Esophagus muscularis mucosa (tissue), 4 donors: ENCODE measurements around the gene VPS13D. TPM values are rescaled to one million over a fixed set of nuclear protein-coding genes. Genes with fewer than 3 reads are reported as not detected.

ENCODE experiments used
- DNase-seq: peaks from one replicate; pipeline ENCODE4 v3.0.0-alpha.2; 2017; ENCODE audit errors: extremely low spot score
- H3K27ac ChIP-seq, 4 donors: fragments of 200-600 bp; sonication (generic); replicated peaks in 1 of 4; 1 replicate in 3 of 4; 2 replicates in 1 of 4; pipeline ENCODE4 v1.5.1; 2016 to 2019; ENCODE audit warnings: mild to moderate bottlenecking in 1 of 4
- H3K27me3 ChIP-seq, 4 donors: fragments of 200-600 bp; sonication (generic); one replicate each; pipeline versions ENCODE4 v1.5.1 to v1.6.0; 2016 to 2019
- H3K36me3 ChIP-seq, 4 donors: fragments of 200-600 bp; sonication (generic); one replicate each; pipeline ENCODE4 v1.5.1; 2016 to 2019
- H3K4me1 ChIP-seq, 4 donors: fragments of 200-600 bp; sonication (generic); one replicate each; pipeline ENCODE4 v1.5.1; 2016 to 2019
- H3K4me3 ChIP-seq, 4 donors: fragments of 200-600 bp; sonication (generic); 1 replicate in 2 of 4; 2 replicates in 2 of 4; pipeline ENCODE4 v1.5.1; 2016 to 2019; ENCODE audit warnings: mild to moderate bottlenecking in 4 of 4, moderate library complexity in 1 of 4
- H3K9me3 ChIP-seq, 4 donors: fragments of 200-600 bp; sonication (generic); 1 replicate in 3 of 4; 2 replicates in 1 of 4; pipeline ENCODE4 v1.5.1; 2016 to 2019
- EP300 ChIP-seq: sonication (generic); formaldehyde crosslinking; IDR thresholded peaks from one replicate; pipeline ENCODE4 v1.6.1; 2017; ENCODE audit warnings: antibody characterized with exemption
- POLR2A ChIP-seq: fragments of 450-650 bp; IDR thresholded peaks from one replicate; pipeline ENCODE4 v1.6.1; 2017; ENCODE audit warnings: antibody characterized with exemption, moderate library complexity, mild to moderate bottlenecking, low read depth
- POLR2AphosphoS5 ChIP-seq, 2 donors: sonication (generic); formaldehyde crosslinking; IDR thresholded peaks; one replicate each; pipeline ENCODE4 v1.6.1; 2017; ENCODE audit warnings: antibody characterized with exemption in 2 of 2
- WGBS: methylation state at CpG from one replicate; pipeline ENCODE4 v1.1.5; 2018; 5-methylcytosine and 5-hydroxymethylcytosine counted together
- intact Hi-C: fragments of 100-400 bp; cut with DNase I; formaldehyde crosslinking; loops from one replicate; pipeline ENCODE4 v1.15.1; 2023
- total RNA-seq, 4 donors: library from RNA; depleted of rRNA; stranded (reverse); fragments of >200 nt; gene quantifications; one replicate each; pipeline versions ENCODE4 v1.1.0 to v1.2.1, GENCODE V29; 2016
- TF ChIP-seq, protein P1 (sequence below), 3 experiments: fragments of 200-600 bp in 2 of 3; fragments of 450-650 bp in 1 of 3; sonication (generic) in 2 of 3; IDR thresholded peaks; one replicate each; pipeline ENCODE4 v1.5.1; 2017 to 2019; ENCODE audit warnings: antibody characterized with exemption in 3 of 3, mild to moderate bottlenecking in 2 of 3, moderate library complexity in 1 of 3

Gene VPS13D
- total RNA-seq, 4 donors from 2014 or later = 67.8 to 93.3 (median 85.4) TPM

DNA sequence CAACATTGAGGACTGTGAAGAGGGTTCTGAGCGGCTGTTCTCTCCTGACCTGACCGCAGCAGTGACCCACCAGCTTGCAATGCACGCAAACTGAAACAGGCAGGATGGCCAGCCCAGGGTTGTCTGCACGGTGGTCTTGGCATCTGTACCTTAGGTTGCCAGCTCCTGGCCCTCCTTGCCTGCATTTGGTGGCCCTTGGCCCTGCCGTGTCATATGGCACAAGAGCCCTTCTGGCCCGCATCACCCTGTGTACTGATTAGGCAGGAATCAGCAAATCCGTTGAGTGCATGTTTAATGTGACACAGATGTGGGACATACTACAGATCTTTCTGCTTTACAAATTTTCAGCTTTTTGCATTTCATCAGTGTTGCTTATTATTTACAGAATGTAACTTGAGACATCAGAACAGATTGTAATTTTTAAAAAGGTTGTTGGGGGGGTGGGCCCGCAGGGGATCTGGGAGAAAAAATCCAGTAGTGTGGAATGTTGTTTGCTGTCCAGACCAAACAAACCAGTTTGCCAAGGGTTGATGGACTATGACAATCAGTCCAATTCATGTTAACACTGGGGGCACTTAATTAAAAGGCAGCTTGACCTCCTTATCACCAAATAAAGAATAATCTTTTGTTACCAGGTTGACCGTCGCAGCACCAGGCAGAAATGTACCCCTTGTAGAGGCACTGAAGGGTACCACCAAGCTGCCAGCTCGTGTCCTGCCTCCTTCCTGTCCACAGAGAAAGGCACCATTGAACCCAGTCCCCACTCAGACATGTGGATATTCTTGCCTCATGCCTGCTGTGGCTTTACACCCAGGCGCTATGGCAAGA, 255.6 kb downstream of the VPS13D start:
- Histone ChIP-seq H3K27ac (peak overlapping the region; percentile 39 to 91 (median 56)), H3K4me3 (no peak overlapping the region), H3K9me3 (no peaks in the 10 kb centered on the region), H3K36me3 (peaks cover 0 to under 1% (median 0%) of the 10 kb centered on the region in 4 donors), H3K27me3 (no peaks in the 10 kb centered on the region), H3K4me1 (peaks cover 35 to 79% (median 66%) of the 10 kb centered on the region in 4 donors)
- intact Hi-C loops = no loop called here
- WGBS = 87% methylated on average over 12 of the region's 12 CpGs
- TF ChIP-seq POLR2AphosphoS5 (IDR thresholded peaks at IDR 0.05) (no peak), POLR2A (no peak), EP300 (no peak)
- TF ChIP-seq, protein P1, sequence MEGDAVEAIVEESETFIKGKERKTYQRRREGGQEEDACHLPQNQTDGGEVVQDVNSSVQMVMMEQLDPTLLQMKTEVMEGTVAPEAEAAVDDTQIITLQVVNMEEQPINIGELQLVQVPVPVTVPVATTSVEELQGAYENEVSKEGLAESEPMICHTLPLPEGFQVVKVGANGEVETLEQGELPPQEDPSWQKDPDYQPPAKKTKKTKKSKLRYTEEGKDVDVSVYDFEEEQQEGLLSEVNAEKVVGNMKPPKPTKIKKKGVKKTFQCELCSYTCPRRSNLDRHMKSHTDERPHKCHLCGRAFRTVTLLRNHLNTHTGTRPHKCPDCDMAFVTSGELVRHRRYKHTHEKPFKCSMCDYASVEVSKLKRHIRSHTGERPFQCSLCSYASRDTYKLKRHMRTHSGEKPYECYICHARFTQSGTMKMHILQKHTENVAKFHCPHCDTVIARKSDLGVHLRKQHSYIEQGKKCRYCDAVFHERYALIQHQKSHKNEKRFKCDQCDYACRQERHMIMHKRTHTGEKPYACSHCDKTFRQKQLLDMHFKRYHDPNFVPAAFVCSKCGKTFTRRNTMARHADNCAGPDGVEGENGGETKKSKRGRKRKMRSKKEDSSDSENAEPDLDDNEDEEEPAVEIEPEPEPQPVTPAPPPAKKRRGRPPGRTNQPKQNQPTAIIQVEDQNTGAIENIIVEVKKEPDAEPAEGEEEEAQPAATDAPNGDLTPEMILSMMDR (IDR thresholded peaks at IDR 0.05) = no peak
- DNase-seq = no peak

DNA sequence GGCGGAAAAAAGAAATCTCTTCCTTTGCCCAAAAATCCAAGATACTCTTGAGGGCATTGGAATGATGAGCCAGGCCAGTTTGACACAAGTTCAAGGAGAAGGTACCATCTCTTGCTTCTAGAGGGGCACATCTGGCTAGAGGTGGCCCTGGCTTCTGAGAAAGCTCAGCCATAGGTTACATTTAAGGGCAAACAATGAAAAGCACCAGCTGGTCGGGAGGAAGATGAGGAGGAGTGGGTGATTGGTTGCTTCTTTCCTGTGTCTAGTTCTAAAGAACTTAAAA, 256.2 kb downstream of the VPS13D start:
- 83% methylated on average over 2 of the region's 2 CpGs for WGBS
- peak overlapping the region; percentile 39 to 91 (median 56) for H3K27ac ChIP-seq
- TF ChIP-seq POLR2A = no peak
- TF ChIP-seq, protein P1 (IDR thresholded peaks at IDR 0.05) = no peak
- no peak for TF ChIP-seq EP300
- TF ChIP-seq POLR2AphosphoS5 (IDR thresholded peaks at IDR 0.05) = no peak

DNA sequence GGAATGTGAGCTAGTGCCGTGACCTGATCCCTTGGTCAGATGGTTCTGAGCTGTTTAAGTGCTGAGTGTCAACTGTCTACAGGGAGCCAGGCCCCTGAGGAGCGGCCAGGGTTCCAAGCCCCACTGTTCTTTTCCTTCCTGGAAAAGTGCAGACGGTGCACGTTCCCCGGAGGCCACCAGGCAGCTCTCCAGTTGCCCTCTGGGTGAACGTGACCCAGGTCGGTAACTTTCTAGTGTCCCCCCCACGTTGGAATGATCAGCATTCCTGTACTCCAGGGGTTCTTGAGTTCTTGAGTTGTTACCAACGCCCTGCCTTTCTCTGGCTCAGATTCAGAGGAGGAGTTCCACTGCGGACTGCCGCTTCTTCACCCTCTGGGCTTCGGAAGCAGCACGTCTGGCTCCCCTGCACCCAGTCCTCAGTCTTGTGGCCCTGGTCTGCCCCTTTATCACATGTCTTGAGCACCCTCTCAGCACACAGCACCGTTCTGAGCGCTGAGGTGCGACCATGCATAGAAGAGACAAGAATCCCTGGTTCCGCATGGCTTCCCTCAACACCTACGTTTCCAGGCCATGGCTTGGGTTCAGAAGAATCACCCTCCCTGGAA, 256.7 kb downstream of the VPS13D start:
- peaks cover 24 to 73% (median 55%) of the 10 kb centered on the region in 4 donors for H3K4me1 ChIP-seq
- TF ChIP-seq POLR2A = no peak
- no peak for TF ChIP-seq EP300
- TF ChIP-seq POLR2AphosphoS5 (IDR thresholded peaks at IDR 0.05) = peak; percentile 20 to 69
- no peaks in the 10 kb centered on the region for H3K27me3 ChIP-seq
- intact Hi-C loops = no loop called here
- no peak for DNase-seq
- H3K9me3 ChIP-seq = no peaks in the 10 kb centered on the region
- peak overlapping the region; percentile 39 to 91 (median 56) for H3K27ac ChIP-seq
- no peak overlapping the region for H3K4me3 ChIP-seq
- WGBS = 64% methylated on average over 17 of the region's 18 CpGs
- peaks cover 0 to 5% (median 2%) of the 10 kb centered on the region in 4 donors for H3K36me3 ChIP-seq

More for the DNA sequence above, 256.2 kb downstream of the VPS13D start:
- Histone ChIP-seq H3K36me3 (peaks cover 0 to 4% (median 0%) of the 10 kb centered on the region in 4 donors), H3K27me3 (no peaks in the 10 kb centered on the region), H3K9me3 (no peaks in the 10 kb centered on the region), H3K4me3 (no peak overlapping the region), H3K4me1 (peaks cover 29 to 77% (median 60%) of the 10 kb centered on the region in 4 donors)
- no peak for DNase-seq
- intact Hi-C loops = no loop called here

DNA sequence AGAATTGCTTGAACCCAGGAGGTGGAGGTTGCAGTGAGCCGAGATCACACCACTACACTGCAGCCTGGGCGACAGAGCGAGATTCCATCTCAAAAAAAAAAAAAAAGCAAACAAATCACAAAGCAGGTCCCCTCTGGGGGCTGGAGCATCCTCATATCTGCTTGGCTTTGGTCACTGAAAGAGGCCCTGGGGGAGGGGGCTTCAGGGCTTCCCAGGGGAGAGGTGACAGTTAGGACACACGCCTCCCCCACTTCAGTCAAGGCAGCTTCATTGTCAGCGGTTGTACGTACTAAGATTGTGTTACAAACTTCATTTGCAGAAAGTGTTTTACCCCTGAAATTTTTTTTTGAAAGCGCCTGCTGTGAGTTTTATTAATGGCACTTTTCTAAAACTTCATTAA, 257.7 kb downstream of the VPS13D start:
- TF ChIP-seq POLR2AphosphoS5 (IDR thresholded peaks at IDR 0.05) (no peak), POLR2A (no peak), EP300 (no peak)
- TF ChIP-seq, protein P1 (IDR thresholded peaks at IDR 0.05) = no peak
- H3K27ac ChIP-seq = no peak overlapping the region

DNA sequence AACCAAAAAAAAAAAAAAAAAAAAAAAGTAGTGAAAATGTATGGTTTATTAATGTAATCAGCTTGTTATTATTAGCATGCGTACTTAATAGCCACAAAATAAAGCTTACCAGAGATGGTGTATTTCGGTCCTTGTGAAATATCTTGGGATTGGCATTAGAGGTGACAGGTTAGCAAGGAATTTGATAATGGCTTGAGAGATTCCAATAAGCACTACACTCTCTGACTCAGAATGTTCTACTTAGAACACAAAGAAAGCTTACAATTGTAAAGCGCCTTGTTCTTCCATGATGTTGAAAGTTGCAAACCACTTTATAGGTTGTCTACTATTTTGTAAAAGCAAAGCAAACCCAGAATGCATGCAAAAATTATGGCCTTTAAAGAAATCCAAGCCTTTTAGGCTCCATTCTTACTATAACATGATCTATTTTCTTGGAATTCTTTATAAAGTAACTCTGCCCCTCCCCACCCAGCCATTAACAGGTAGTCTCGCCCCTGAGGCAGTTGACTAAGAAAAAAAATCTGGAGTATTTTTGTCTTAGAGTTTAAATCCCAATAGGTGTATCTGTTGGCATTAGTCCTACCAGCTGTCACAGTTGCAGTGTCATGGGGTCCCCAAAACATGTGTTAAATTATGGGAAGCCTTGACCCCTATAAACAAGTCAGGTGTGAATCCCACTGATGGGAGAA, 259.0 kb downstream of the VPS13D start:
- Histone ChIP-seq H3K9me3 (no peaks in the 10 kb centered on the region), H3K27me3 (no peaks in the 10 kb centered on the region), H3K36me3 (peaks cover 0 to 13% (median 2%) of the 10 kb centered on the region in 4 donors), H3K4me1 (peaks cover 21 to 75% (median 62%) of the 10 kb centered on the region in 4 donors), H3K4me3 (no peak overlapping the region), H3K27ac (no peak overlapping the region)
- no peak for DNase-seq
- 91% methylated on average over 4 of the region's 4 CpGs for WGBS
- TF ChIP-seq, protein P1 (IDR thresholded peaks at IDR 0.05) = no peak
- TF ChIP-seq POLR2AphosphoS5 (IDR thresholded peaks at IDR 0.05) (no peak), EP300 (no peak), POLR2A (no peak)
- intact Hi-C loops = no loop called here

More for the DNA sequence above, 257.7 kb downstream of the VPS13D start:
- no peak for DNase-seq
- WGBS = 93% methylated on average over 7 of the region's 7 CpGs
- peaks cover 21 to 74% (median 56%) of the 10 kb centered on the region in 4 donors for H3K4me1 ChIP-seq
- H3K9me3 ChIP-seq = no peaks in the 10 kb centered on the region
- intact Hi-C loops = no loop called here
- peaks cover 0 to 13% (median 2%) of the 10 kb centered on the region in 4 donors for H3K36me3 ChIP-seq
- H3K4me3 ChIP-seq = no peak overlapping the region
- H3K27me3 ChIP-seq = no peaks in the 10 kb centered on the region
